NCI-H1105 (cell line): Measurements from ENCODE around the gene OBSCN.

Source experiments
- DNase-seq: peaks from one replicate; lab custom pipeline; 2025; lab: John Stamatoyannopoulos, UW

The OBSCN gene

GRCh38 chr1:228403231-228403631 is 195.4 kb downstream of the OBSCN start:
- no peak for DNase-seq

GRCh38 chr1:228404107-228404720 is 196.4 kb downstream of the OBSCN start:
- no peak for DNase-seq

- no peak for DNase-seq
Observed at GRCh38 chr1:228405200-228405978, 197.5 kb downstream of the OBSCN start.

- no peak for DNase-seq
Observed at GRCh38 chr1:228405979-228406228, 198.1 kb downstream of the OBSCN start.

GRCh38 chr1:228407106-228408040 is 199.5 kb downstream of the OBSCN start:
- no peak for DNase-seq

- no peak for DNase-seq
Observed at GRCh38 chr1:228408041-228408868, 200.4 kb downstream of the OBSCN start.

- no peak for DNase-seq
Observed at GRCh38 chr1:228408869-228409805, 201.3 kb downstream of the OBSCN start.

- DNase-seq = no peak
Observed at GRCh38 chr1:228410015-228410414, 202.2 kb downstream of the OBSCN start.

- DNase-seq = no peak
Observed at GRCh38 chr1:228410671-228411070, 202.8 kb downstream of the OBSCN start.

GRCh38 chr1:228411121-228411520 is 203.3 kb downstream of the OBSCN start:
- DNase-seq = no peak

GRCh38 chr1:228411548-228412430 is 203.9 kb downstream of the OBSCN start:
- no peak for DNase-seq

- no peak for DNase-seq
Observed at GRCh38 chr1:228413241-228414010, 205.6 kb downstream of the OBSCN start.

- no peak for DNase-seq
Observed at GRCh38 chr1:228414511-228415211, 206.8 kb downstream of the OBSCN start.

GRCh38 chr1:228415221-228415620 is 207.4 kb downstream of the OBSCN start:
- DNase-seq = no peak

- DNase-seq = no peak
Observed at GRCh38 chr1:228415853-228416216, 208.0 kb downstream of the OBSCN start.

GRCh38 chr1:228416217-228416933 is 208.5 kb downstream of the OBSCN start, which contains the start of gene TRIM17:
TSS of gene TRIM17 (minus strand) at chr1:228416861. CDS start at chr1:228415072, 1,789 bp downstream.
- peak; percentile 11 for DNase-seq

GRCh38 chr1:228417061-228417460 is 209.2 kb downstream of the OBSCN start:
- DNase-seq = no peak
